ENCODE data around the gene DIP2A. TPM values are rescaled to one million over a fixed set of nuclear protein-coding genes. Genes with fewer than 3 reads are reported as not detected.

DIP2A gene
- total and polyA plus RNA-seq, 7 experiments from 2014 or later: 16.9 to 118 (median 105) TPM

DNA sequence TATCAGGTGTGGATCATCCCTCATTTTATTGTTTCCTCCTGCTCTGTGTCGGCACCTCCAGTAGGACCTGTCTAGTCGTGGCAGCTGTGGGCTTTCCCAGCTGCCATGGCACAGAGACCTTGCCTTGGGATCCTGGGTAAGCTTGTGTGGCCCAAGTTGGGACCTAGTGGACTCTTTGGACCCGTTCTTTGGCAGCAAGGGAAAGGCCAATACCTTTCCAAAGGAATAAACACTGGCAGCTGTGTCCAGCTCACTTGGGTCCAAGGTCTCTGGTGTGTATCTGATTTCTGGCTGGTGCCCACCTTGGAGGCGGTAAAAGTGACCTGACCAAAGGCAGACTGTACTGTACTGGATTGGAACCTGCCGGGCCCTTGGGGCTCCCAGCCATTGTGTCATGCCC is 21.8 kb downstream of the DIP2A start:
- no peak overlapping the region for H3K4me3 Mint-ChIP-seq
- ATAC-seq (no peak), DNase-seq (no peak)
- H3K27ac Mint-ChIP-seq: peak overlapping the region in 2 of 9 donors; percentile 2 to 29
- intact Hi-C loops (cut with micrococcal nuclease): no loop called here
- Histone ChIP-seq H3K27me3 (ENCODE audit: control insufficient read depth in 2 of 2, insufficient read depth in 2 of 2, low read length in 2 of 2) (no peaks in the 10 kb centered on the region), H3K9me3 (ENCODE audit: control insufficient read depth in 2 of 3, low read length in 3 of 3) (no peaks in the 10 kb centered on the region), H3K36me3 (ENCODE audit: control insufficient read depth in 2 of 3, insufficient read depth in 3 of 3, low read length in 3 of 3) (peaks cover 0 to 5% (median 0%) of the 10 kb centered on the region in 3 experiments), H3K4me3 (ENCODE audit: low read length) (no peak overlapping the region), H3K27ac (ENCODE audit: low read depth, low read length) (no peak overlapping the region), H3K4me1 (ENCODE audit: control insufficient read depth in 2 of 2, insufficient read depth in 2 of 2, low read length in 2 of 2) (peaks cover 0 to 5% of the 10 kb centered on the region in 2 donors)
- H3K36me3 Mint-ChIP-seq: peaks cover 6 to 54% (median 23%) of the 10 kb centered on the region in 5 donors
- H3K27me3 Mint-ChIP-seq: no peaks in the 10 kb centered on the region
- H3K4me1 Mint-ChIP-seq: peaks cover 8 to 66% (median 64%) of the 10 kb centered on the region in 7 donors
- ChIA-PET POLR2A (interaction anchor here (0.9 kb wide), 2 partner anchors 20 to 21 kb away, joined by 3 read pairs; no protein-coding TSS in a partner anchor), CTCF (no interaction called here)
- no peaks in the 10 kb centered on the region for H3K9me3 Mint-ChIP-seq

DNA sequence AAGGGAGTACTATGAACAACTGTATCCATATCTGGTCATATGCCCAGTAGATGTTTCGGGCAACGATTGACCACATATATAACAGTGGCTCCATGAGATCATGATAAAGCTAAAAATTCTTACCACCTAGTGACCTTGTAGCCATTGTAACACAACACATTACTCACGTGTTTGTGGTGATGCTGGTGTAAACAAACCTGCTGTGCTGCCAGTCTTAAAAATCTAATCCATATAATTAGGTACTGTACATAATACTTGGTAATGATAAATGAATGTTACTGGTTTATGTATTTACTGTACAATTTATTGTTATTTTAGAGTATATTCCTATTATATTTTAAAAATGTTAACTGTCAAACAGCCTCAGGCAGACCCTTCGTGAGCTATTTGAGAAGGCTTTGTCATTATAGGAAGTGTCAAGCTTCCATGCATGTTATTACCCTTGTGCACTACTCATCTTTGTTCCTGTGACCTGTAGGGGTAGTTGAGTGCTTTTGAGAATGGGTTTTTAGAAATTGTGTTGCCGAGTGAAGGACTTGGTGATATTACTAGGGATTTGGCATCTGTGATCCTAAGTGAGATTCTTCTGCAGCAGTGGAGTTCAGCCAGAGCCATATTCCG is 23.6 kb downstream of the DIP2A start:
- ATAC-seq: no peak
- peaks cover 0 to 5% of the 10 kb centered on the region in 2 donors for H3K4me1 ChIP-seq (ENCODE audit: control insufficient read depth in 2 of 2, insufficient read depth in 2 of 2, low read length in 2 of 2)
- POLR2A ChIA-PET: no interaction called here
- Mint-ChIP-seq H3K4me1 (peaks cover 8 to 67% (median 57%) of the 10 kb centered on the region in 7 donors), H3K27ac (peak overlapping the region in 4 of 9 donors; percentile 8 to 76 (median 55)), H3K36me3 (peaks cover 6 to 55% (median 22%) of the 10 kb centered on the region in 5 donors), H3K27me3 (no peaks in the 10 kb centered on the region), H3K4me3 (peak overlapping the region in 2 of 10 donors; percentile 29), H3K9me3 (no peaks in the 10 kb centered on the region)
- H3K4me3 ChIP-seq (ENCODE audit: low read length): no peak overlapping the region
- peaks cover 0 to 15% (median 5%) of the 10 kb centered on the region in 3 experiments for H3K36me3 ChIP-seq (ENCODE audit: control insufficient read depth in 2 of 3, insufficient read depth in 3 of 3, low read length in 3 of 3)
- DNase-seq: no peak
- intact Hi-C loops (cut with micrococcal nuclease): no loop called here
- CTCF ChIA-PET: no interaction called here
- H3K27ac ChIP-seq (ENCODE audit: low read depth, low read length): no peak overlapping the region
- no peaks in the 10 kb centered on the region for H3K27me3 ChIP-seq (ENCODE audit: control insufficient read depth in 2 of 2, insufficient read depth in 2 of 2, low read length in 2 of 2)
- no peaks in the 10 kb centered on the region for H3K9me3 ChIP-seq (ENCODE audit: control insufficient read depth in 2 of 3, low read length in 3 of 3)

DNA sequence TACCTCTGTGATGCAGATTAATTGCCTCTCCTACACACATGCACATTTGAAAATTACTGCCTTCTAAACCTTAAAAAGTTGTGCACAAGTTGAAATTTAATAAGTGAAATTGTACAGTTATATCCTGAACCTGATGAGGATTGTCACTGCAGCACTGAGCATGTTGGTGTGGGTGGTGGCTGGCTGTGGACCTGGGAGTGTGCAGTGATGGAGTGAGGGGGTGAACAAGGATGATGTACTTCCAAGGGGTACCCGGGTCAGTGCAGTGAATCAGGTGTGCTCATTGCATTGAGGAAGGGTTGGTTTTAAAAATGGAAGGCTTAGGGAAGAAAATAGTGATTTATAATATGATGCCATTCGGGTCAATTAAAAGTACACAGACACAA is 24.1 kb downstream of the DIP2A start:
- Mint-ChIP-seq H3K27ac (peak overlapping the region in 5 of 9 donors; percentile 8 to 76 (median 56)), H3K9me3 (no peaks in the 10 kb centered on the region), H3K36me3 (peaks cover 6 to 52% (median 24%) of the 10 kb centered on the region in 5 donors), H3K27me3 (no peaks in the 10 kb centered on the region), H3K4me1 (peaks cover 8 to 69% (median 57%) of the 10 kb centered on the region in 7 donors), H3K4me3 (peak overlapping the region in 3 of 10 donors; percentile 3 to 29 (median 29))
- DNase-seq (no peak), ATAC-seq (no peak)
- CTCF ChIA-PET: no interaction called here
- Histone ChIP-seq H3K9me3 (ENCODE audit: control insufficient read depth in 2 of 3, low read length in 3 of 3) (no peaks in the 10 kb centered on the region), H3K4me1 (ENCODE audit: control insufficient read depth in 2 of 2, insufficient read depth in 2 of 2, low read length in 2 of 2) (peaks cover 0 to 5% of the 10 kb centered on the region in 2 donors), H3K27ac (ENCODE audit: low read depth, low read length) (no peak overlapping the region), H3K36me3 (ENCODE audit: control insufficient read depth in 2 of 3, insufficient read depth in 3 of 3, low read length in 3 of 3) (peaks cover 0 to 17% (median 5%) of the 10 kb centered on the region in 3 experiments), H3K4me3 (ENCODE audit: low read length) (no peak overlapping the region), H3K27me3 (ENCODE audit: control insufficient read depth in 2 of 2, insufficient read depth in 2 of 2, low read length in 2 of 2) (no peaks in the 10 kb centered on the region)
- intact Hi-C loops (cut with micrococcal nuclease): no loop called here
- POLR2A ChIA-PET: no interaction called here

DNA sequence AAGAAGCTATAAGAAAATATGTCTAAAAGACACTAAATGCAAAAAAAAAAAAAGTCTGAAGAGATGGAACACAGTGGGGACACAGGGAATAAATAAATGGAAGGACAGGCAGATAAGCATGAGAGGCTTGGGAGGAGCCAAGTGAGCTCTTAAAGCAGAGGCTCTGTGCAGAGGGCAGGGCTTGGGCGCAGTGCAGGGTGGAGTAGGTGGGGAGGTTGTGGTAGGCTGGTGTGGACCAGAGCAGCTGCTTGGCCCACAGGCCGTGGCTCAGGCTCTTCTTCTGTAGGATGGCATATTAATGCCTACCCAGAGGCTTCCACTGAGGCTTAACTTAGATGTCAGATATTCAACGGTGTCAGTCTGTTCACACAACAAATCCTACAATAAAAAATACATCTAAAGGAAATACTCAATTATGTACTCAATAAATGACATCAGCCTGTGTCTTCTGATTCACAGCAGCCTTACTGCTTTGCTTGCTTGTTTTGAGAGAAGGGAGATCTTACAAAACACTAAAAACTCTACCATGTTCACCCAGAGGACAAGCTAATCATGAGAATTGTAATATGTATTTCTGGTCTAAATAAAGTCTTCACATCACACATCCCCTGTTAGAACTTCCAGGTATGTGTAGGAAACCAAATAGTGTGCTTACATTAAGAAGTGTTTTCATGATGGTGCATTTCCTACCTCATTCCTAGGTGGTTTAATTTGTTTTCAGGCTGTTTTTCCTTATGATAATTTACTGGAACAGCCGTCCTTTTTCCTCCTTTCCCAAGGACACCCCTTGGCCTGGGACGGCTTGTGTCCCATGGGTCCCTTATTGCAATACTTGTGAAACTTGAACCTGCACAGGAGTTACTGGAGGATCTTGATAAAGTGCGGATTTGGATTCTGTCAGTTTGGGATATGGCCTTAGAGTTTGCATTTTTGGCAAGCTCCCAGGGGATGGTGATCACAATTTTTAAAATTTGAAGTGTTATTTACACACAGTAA is 24.9 kb downstream of the DIP2A start:
- H3K27ac Mint-ChIP-seq: peak overlapping the region in 6 of 9 donors; percentile 8 to 76 (median 62)
- ChIA-PET POLR2A (no interaction called here), CTCF (no interaction called here)
- ATAC-seq (peak; percentile 77), DNase-seq (no peak)
- Histone ChIP-seq H3K4me1 (ENCODE audit: control insufficient read depth in 2 of 2, insufficient read depth in 2 of 2, low read length in 2 of 2) (peaks cover 0 to 5% of the 10 kb centered on the region in 2 donors), H3K27ac (ENCODE audit: low read depth, low read length) (no peak overlapping the region), H3K27me3 (ENCODE audit: control insufficient read depth in 2 of 2, insufficient read depth in 2 of 2, low read length in 2 of 2) (no peaks in the 10 kb centered on the region), H3K36me3 (ENCODE audit: control insufficient read depth in 2 of 3, insufficient read depth in 3 of 3, low read length in 3 of 3) (peaks cover 0 to 18% (median 5%) of the 10 kb centered on the region in 3 experiments), H3K9me3 (ENCODE audit: control insufficient read depth in 2 of 3, low read length in 3 of 3) (no peaks in the 10 kb centered on the region), H3K4me3 (ENCODE audit: low read length) (no peak overlapping the region)
- intact Hi-C loops (cut with micrococcal nuclease): no loop called here
- H3K27me3 Mint-ChIP-seq: no peaks in the 10 kb centered on the region
- H3K4me1 Mint-ChIP-seq: peaks cover 8 to 73% (median 58%) of the 10 kb centered on the region in 7 donors
- H3K36me3 Mint-ChIP-seq: peaks cover 6 to 55% (median 26%) of the 10 kb centered on the region in 5 donors
- peak overlapping the region in 1 of 10 donors; percentile 29 for H3K4me3 Mint-ChIP-seq
- H3K9me3 Mint-ChIP-seq: no peaks in the 10 kb centered on the region

DNA sequence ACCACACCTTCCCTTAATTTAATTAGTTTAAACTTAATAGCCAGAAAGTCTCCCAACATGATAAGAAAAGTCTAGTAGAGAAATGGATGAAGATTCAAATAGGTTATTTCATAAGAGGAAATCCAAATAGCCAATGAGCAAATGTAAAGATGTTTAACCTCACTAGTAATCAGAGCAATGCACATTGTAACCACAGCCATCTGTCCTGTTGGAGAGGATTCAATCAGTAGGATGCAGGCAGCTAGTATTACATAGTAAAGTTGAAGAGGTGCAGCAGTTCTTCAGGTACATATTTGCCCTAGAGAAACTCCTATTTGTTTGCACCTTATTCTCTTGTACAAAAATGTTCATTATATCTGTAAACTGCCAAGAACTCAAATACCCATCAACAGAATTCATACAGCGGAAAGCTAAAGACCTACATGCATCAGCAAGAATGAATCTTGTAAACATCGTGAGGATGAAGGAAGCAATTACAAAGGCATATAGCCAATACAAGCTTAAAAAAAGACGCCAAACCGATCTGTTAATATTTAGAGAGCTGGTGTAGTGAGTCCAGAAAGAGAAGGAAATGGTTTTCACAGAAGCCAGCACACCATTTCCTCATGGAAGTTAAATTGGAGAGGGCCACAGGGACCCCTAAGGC is 27.9 kb downstream of the DIP2A start:
- Histone ChIP-seq H3K9me3 (ENCODE audit: control insufficient read depth in 2 of 3, low read length in 3 of 3) (no peaks in the 10 kb centered on the region), H3K36me3 (ENCODE audit: control insufficient read depth in 2 of 3, insufficient read depth in 3 of 3, low read length in 3 of 3) (peaks cover 1 to 32% (median 5%) of the 10 kb centered on the region in 3 experiments), H3K4me3 (ENCODE audit: low read length) (no peak overlapping the region), H3K4me1 (ENCODE audit: control insufficient read depth in 2 of 2, insufficient read depth in 2 of 2, low read length in 2 of 2) (peaks cover 0 to 5% of the 10 kb centered on the region in 2 donors), H3K27me3 (ENCODE audit: control insufficient read depth in 2 of 2, insufficient read depth in 2 of 2, low read length in 2 of 2) (no peaks in the 10 kb centered on the region), H3K27ac (ENCODE audit: low read depth, low read length) (no peak overlapping the region)
- Mint-ChIP-seq H3K27ac (peak overlapping the region in 3 of 9 donors; percentile 17 to 48 (median 44)), H3K4me1 (peaks cover 7 to 59% (median 35%) of the 10 kb centered on the region in 7 donors), H3K4me3 (no peak overlapping the region), H3K36me3 (peaks cover under 1 to 48% (median 18%) of the 10 kb centered on the region in 5 donors), H3K27me3 (no peaks in the 10 kb centered on the region), H3K9me3 (peaks cover 0 to 2% (median 0%) of the 10 kb centered on the region in 11 donors)
- ChIA-PET POLR2A (no interaction called here), CTCF (interaction anchor here (0.5 kb wide), 1 partner anchor 41 kb away, joined by 3 read pairs; no protein-coding TSS in a partner anchor)
- ATAC-seq (no peak), DNase-seq (no peak)
- intact Hi-C loops (cut with micrococcal nuclease): no loop called here

DNA sequence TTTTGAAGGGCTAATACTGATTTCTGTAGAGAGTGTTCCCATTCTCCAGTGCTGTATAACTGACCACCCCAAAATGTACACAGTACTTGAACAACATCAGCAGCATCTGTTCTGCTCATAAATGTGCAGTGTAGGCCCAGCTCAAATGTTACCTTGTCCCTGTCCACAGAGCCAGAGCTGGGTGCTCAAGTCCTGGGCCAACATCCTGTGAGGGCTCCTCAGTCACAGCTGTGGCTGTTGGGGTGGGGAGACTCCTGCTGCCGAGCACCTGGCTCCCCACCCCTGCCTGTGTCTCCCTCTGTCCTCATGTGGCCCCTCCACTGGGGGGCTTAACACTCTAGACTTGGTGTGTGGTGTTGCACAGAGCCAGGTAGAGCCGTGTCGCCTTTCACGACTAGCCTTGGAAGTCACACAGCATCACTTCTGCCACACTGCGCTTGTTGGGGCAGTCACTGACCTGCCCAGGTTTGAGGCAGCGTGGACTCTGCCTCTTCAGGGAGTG is 30.5 kb downstream of the DIP2A start:
- H3K9me3 ChIP-seq (ENCODE audit: control insufficient read depth in 2 of 3, low read length in 3 of 3): no peaks in the 10 kb centered on the region
- H3K27me3 ChIP-seq (ENCODE audit: control insufficient read depth in 2 of 2, insufficient read depth in 2 of 2, low read length in 2 of 2): no peaks in the 10 kb centered on the region
- ChIA-PET CTCF (interaction anchor here (0.6 kb wide), 1 partner anchor 174 kb away, joined by 3 read pairs; no protein-coding TSS in a partner anchor), POLR2A (no interaction called here)
- Mint-ChIP-seq H3K4me1 (peaks cover 0 to 61% (median 26%) of the 10 kb centered on the region in 7 donors), H3K4me3 (no peak overlapping the region), H3K36me3 (peaks cover 12 to 72% (median 41%) of the 10 kb centered on the region in 5 donors), H3K27me3 (no peaks in the 10 kb centered on the region), H3K9me3 (peaks cover 0 to 11% (median 0%) of the 10 kb centered on the region in 11 donors), H3K27ac (peak overlapping the region in 2 of 9 donors; percentile 61 to 69)
- ATAC-seq (no peak), DNase-seq (no peak)
- H3K4me1 ChIP-seq (ENCODE audit: control insufficient read depth in 2 of 2, insufficient read depth in 2 of 2, low read length in 2 of 2): no peaks in the 10 kb centered on the region
- intact Hi-C loops (cut with micrococcal nuclease): no loop called here
- H3K36me3 ChIP-seq (ENCODE audit: control insufficient read depth in 2 of 3, insufficient read depth in 3 of 3, low read length in 3 of 3): peaks cover 5 to 48% (median 5%) of the 10 kb centered on the region in 3 experiments
- no peak overlapping the region for H3K4me3 ChIP-seq (ENCODE audit: low read length)
- H3K27ac ChIP-seq (ENCODE audit: low read depth, low read length): no peak overlapping the region
